Measurements from ENCODE around the gene FBLN5.

GRCh38 chr14:91885113-91885712 lies 62.3 kb downstream of the FBLN5 start:
- TF ChIP-seq, protein P1, sequence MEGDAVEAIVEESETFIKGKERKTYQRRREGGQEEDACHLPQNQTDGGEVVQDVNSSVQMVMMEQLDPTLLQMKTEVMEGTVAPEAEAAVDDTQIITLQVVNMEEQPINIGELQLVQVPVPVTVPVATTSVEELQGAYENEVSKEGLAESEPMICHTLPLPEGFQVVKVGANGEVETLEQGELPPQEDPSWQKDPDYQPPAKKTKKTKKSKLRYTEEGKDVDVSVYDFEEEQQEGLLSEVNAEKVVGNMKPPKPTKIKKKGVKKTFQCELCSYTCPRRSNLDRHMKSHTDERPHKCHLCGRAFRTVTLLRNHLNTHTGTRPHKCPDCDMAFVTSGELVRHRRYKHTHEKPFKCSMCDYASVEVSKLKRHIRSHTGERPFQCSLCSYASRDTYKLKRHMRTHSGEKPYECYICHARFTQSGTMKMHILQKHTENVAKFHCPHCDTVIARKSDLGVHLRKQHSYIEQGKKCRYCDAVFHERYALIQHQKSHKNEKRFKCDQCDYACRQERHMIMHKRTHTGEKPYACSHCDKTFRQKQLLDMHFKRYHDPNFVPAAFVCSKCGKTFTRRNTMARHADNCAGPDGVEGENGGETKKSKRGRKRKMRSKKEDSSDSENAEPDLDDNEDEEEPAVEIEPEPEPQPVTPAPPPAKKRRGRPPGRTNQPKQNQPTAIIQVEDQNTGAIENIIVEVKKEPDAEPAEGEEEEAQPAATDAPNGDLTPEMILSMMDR (IDR thresholded peaks at IDR 0.05): no peak
- TF ChIP-seq POLR2A (IDR thresholded peaks at IDR 0.05): no peak
